ENCODE data around the gene SDK1.

- TF ChIP-seq CTCF (IDR thresholded peaks at IDR 0.05), result no peak
- no peak for TF ChIP-seq POLR2A (IDR thresholded peaks at IDR 0.05)
Observed at GRCh38 chr7:4018601-4019316, 717.7 kb downstream of the SDK1 start.
